ENCODE data around the gene PLEKHJ1.

- TF ChIP-seq, protein P1, sequence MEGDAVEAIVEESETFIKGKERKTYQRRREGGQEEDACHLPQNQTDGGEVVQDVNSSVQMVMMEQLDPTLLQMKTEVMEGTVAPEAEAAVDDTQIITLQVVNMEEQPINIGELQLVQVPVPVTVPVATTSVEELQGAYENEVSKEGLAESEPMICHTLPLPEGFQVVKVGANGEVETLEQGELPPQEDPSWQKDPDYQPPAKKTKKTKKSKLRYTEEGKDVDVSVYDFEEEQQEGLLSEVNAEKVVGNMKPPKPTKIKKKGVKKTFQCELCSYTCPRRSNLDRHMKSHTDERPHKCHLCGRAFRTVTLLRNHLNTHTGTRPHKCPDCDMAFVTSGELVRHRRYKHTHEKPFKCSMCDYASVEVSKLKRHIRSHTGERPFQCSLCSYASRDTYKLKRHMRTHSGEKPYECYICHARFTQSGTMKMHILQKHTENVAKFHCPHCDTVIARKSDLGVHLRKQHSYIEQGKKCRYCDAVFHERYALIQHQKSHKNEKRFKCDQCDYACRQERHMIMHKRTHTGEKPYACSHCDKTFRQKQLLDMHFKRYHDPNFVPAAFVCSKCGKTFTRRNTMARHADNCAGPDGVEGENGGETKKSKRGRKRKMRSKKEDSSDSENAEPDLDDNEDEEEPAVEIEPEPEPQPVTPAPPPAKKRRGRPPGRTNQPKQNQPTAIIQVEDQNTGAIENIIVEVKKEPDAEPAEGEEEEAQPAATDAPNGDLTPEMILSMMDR (IDR thresholded peaks at IDR 0.05; ENCODE audit: low read depth, low read length, missing input control): no peak
- TF ChIP-seq JUND (IDR thresholded peaks at IDR 0.05) (no peak), TAF1 (conservative IDR thresholded peaks at IDR 0.05) (no peak), FOXA1 (IDR thresholded peaks at IDR 0.05) (no peak), GABPA (IDR thresholded peaks at IDR 0.05 in 1 of 2, conservative IDR thresholded peaks at IDR 0.05 in 1 of 2) (no peak), SP1 (IDR thresholded peaks at IDR 0.05) (no peak), YY1 (IDR thresholded peaks at IDR 0.05) (no peak), RXRA (IDR thresholded peaks at IDR 0.05) (no peak), EGR1 (IDR thresholded peaks at IDR 0.05; ENCODE audit: low read depth in 2 of 2) (no peak), REST (IDR thresholded peaks at IDR 0.05) (no peak), HNF4G (IDR thresholded peaks at IDR 0.05) (no peak), RAD21 (IDR thresholded peaks at IDR 0.05) (no peak)
- TF ChIP-seq, protein P2, sequence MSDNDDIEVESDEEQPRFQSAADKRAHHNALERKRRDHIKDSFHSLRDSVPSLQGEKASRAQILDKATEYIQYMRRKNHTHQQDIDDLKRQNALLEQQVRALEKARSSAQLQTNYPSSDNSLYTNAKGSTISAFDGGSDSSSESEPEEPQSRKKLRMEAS (IDR thresholded peaks at IDR 0.05): no peak
- TF ChIP-seq, protein P3, sequence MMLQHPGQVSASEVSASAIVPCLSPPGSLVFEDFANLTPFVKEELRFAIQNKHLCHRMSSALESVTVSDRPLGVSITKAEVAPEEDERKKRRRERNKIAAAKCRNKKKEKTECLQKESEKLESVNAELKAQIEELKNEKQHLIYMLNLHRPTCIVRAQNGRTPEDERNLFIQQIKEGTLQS (IDR thresholded peaks at IDR 0.05): no peak
Observed at GRCh38 chr19:2190848-2191455, 45.2 kb downstream of the PLEKHJ1 start.
